HEK293 (cell line): ENCODE data around the gene GPSM1.

Experiments used
- CTCF ChIP-seq: fragments of 450-650 bp; formaldehyde crosslinking; IDR thresholded peaks from 2 replicates; pipeline ENCODE4 v1.5.1; 2016; ENCODE audit warnings: missing biosample characterization, missing genetic modification characterization
- REST ChIP-seq: fragments of 450-650 bp; formaldehyde crosslinking; IDR thresholded peaks from 2 replicates; pipeline ENCODE4 v1.5.1; 2016; ENCODE audit warnings: missing biosample characterization, missing genetic modification characterization
- SP2 ChIP-seq: fragments of 450-650 bp; formaldehyde crosslinking; IDR thresholded peaks from 2 replicates; pipeline ENCODE4 v1.5.1; 2016; ENCODE audit warnings: missing biosample characterization, missing genetic modification characterization
- ZBTB10 ChIP-seq: fragments of 450-650 bp; formaldehyde crosslinking; IDR thresholded peaks from 2 replicates; pipeline ENCODE4 v1.5.1; 2016; ENCODE audit warnings: missing biosample characterization, missing genetic modification characterization
- ZNF211 ChIP-seq: fragments of 450-650 bp; formaldehyde crosslinking; IDR thresholded peaks from 2 replicates; pipeline ENCODE4 v1.5.1; 2016; ENCODE audit warnings: low read depth, missing biosample characterization, missing genetic modification characterization
- ZNF600 ChIP-seq: fragments of 450-650 bp; formaldehyde crosslinking; IDR thresholded peaks from 2 replicates; pipeline ENCODE4 v1.5.1; 2016; ENCODE audit warnings: missing biosample characterization, missing genetic modification characterization
- ZSCAN18 ChIP-seq: fragments of 450-650 bp; formaldehyde crosslinking; IDR thresholded peaks from 2 replicates; pipeline ENCODE4 v1.5.1; 2016; ENCODE audit warnings: missing biosample characterization, missing genetic modification characterization

GRCh38 chr9:136344544-136345280, 17.4 kb downstream of the GPSM1 start:
- TF ChIP-seq SP2: peak; percentile 21; the same call in 1 of the 2 replicates
- TF ChIP-seq ZNF600 (tag by site-specific recombination): peak; percentile 45; the same call in 1 of the 2 replicates
- TF ChIP-seq ZBTB10 (tag by site-specific recombination): no peak
- TF ChIP-seq ZSCAN18: no peak
- TF ChIP-seq ZNF211 (tag by site-specific recombination): no peak
- TF ChIP-seq REST (tag by site-specific recombination): no peak
- no peak for TF ChIP-seq CTCF (tag by site-specific recombination)
